ENCODE measurements around the gene TMEM181.

Gene TMEM181, protein sequence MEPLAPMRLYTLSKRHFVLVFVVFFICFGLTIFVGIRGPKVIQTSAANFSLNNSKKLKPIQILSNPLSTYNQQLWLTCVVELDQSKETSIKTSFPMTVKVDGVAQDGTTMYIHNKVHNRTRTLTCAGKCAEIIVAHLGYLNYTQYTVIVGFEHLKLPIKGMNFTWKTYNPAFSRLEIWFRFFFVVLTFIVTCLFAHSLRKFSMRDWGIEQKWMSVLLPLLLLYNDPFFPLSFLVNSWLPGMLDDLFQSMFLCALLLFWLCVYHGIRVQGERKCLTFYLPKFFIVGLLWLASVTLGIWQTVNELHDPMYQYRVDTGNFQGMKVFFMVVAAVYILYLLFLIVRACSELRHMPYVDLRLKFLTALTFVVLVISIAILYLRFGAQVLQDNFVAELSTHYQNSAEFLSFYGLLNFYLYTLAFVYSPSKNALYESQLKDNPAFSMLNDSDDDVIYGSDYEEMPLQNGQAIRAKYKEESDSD

DNA sequence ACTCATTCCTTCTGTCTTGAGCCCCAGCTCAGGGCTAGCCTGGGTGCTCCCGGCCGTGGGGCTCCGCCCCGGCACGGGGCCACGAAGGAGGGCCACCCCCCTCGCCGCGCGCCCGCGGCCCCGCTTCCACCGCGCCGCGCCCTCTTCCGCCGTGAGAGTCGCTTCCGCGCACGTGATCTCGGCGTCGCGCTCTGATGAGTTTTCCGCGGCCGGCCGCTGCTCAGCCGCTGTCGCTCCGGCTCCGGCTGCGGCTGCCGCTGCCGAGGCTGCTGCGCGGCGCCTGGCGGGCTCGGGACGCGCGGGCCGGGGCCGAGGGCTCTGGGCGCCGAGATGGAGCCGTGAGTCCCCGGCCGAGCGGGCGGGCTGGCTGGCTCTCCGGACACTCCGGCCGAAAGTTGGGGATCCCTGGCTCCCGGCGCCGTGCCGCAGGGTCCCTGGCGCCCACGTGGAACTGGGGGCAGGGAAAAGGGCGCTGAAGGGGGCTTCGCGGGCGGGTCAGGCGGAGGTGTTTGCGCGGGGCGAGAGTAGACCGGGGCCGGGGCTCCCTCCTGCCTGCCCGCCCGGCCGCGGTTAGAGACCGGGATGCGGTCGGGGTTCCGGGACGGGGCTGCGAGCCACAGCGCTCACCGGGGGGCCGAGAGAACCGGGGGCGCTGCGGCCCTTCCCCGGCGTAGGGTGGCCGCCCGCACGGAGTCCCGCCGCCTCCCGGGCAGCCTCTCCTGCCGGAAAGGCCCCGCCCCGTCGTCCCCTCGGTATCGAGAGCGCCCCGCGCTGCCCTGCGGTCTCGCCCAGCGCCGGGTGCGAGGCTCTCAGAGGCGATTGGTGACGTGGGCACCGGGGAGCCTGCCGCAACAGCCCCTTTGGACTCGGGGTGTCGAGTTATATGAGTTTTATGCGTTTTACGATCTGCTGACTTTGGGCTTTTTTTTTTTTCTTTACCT, at the start of gene TMEM181:
Gene TMEM181 (plus strand): TSS at position 197 of the 941 bp plus-strand sequence. CDS start 134 bp downstream, at position 331.
- peaks cover 18% of the 10 kb centered on the region for H3K4me1 ChIP-seq (ENCODE audit: insufficient read depth, low read length)
- H3K27ac ChIP-seq (ENCODE audit: low read depth, low read length), result peak within 1 kb of the TSS; percentile 78
- no peaks in the 10 kb centered on the region for H3K27me3 ChIP-seq (ENCODE audit: control insufficient read depth in 1 of 2, insufficient read depth in 2 of 2, low read length in 2 of 2)

DNA sequence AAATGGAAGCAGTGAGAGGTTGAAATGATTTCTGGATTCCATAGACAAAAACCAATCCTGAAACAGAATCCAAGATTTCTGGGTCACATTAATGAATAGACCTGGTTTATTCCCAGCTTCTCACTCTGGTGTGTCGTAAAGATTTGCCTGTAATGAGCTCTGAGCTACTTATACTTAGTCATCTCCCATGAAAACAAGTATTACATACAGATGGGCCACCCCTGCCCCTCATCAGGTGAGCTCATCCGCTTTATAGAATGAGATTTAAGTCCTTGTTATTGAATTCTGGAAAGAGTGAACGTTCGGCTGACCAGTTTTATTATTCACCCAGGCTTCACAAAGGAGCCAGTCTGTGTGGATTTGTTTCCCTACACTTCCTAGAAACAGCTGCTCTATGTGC, 47.1 kb upstream of the TMEM181 start:
- H3K36me3 ChIP-seq (ENCODE audit: insufficient read depth, low read length), result no peaks in the 10 kb centered on the region
- no peak overlapping the region for H3K4me3 ChIP-seq (ENCODE audit: low read depth in 1 of 2, low read length in 2 of 2)
- peaks cover 11 to 20% of the 10 kb centered on the region in 2 donors for H3K27me3 ChIP-seq (ENCODE audit: control insufficient read depth in 1 of 2, insufficient read depth in 2 of 2, low read length in 2 of 2)
- H3K9me3 ChIP-seq (ENCODE audit: low read length), result no peaks in the 10 kb centered on the region
- no peaks in the 10 kb centered on the region for H3K4me1 ChIP-seq (ENCODE audit: insufficient read depth, low read length)
- H3K27ac ChIP-seq (ENCODE audit: low read depth, low read length), result no peak overlapping the region
- H3K9ac ChIP-seq (ENCODE audit: low read length), result no peak overlapping the region

More for the DNA sequence above, at the start of gene TMEM181:
- H3K9ac ChIP-seq (ENCODE audit: low read length), result peak within 1 kb of the TSS; percentile 56
- peak within 1 kb of the TSS; percentile 87 to 88 for H3K4me3 ChIP-seq (ENCODE audit: low read depth in 1 of 2, low read length in 2 of 2)
- H3K36me3 ChIP-seq (ENCODE audit: insufficient read depth, low read length), result no peaks in the 10 kb centered on the region
- no peaks in the 10 kb centered on the region for H3K9me3 ChIP-seq (ENCODE audit: low read length)

DNA sequence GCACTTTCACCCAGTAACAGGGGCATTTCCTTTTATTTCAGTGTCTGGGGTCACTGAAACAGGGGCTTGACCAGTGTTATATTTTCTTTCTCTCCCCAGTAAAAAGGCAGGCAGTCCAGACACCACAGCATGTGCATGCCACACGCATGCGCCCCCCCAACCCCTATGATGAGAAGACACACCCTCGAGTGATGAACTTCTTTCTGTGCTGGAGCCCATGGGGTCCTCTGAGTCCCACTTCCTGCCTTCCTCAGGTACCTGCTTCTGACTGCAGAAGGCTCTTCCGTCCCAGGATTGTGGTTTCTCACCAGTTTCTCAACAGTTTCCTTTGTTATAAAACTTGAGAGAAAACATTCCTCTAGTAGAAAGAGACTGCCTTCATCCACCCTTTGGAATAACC, 45.7 kb upstream of the TMEM181 start:
- H3K9me3 ChIP-seq (ENCODE audit: low read length), result no peaks in the 10 kb centered on the region
- peaks cover 15 to 26% of the 10 kb centered on the region in 2 donors for H3K27me3 ChIP-seq (ENCODE audit: control insufficient read depth in 1 of 2, insufficient read depth in 2 of 2, low read length in 2 of 2)
- no peak overlapping the region for H3K27ac ChIP-seq (ENCODE audit: low read depth, low read length)
- no peak overlapping the region for H3K4me3 ChIP-seq (ENCODE audit: low read depth in 1 of 2, low read length in 2 of 2)
- H3K4me1 ChIP-seq (ENCODE audit: insufficient read depth, low read length), result peaks cover 8% of the 10 kb centered on the region
- H3K9ac ChIP-seq (ENCODE audit: low read length), result no peak overlapping the region
- no peaks in the 10 kb centered on the region for H3K36me3 ChIP-seq (ENCODE audit: insufficient read depth, low read length)

DNA sequence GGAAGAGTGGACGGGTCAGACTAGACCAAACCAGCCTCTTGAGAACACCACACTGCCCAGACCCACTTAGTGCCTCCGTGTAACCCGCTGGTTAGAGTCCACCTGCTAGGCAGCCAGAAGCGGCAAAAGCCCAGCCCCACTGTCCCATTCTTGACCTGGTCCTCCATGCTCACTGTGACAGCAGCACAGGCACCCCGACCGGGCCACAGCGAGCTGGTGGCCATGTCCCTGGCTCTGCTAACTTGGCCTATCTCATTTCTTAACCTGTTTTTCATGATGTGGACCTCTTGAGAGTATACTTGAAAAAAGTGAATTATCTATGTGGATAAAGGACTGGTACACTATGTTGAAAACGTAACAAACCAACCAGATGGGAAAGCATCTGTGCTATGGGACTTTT, 44.9 kb upstream of the TMEM181 start:
- Histone ChIP-seq H3K9me3 (ENCODE audit: low read length) (no peaks in the 10 kb centered on the region), H3K27me3 (ENCODE audit: control insufficient read depth in 1 of 2, insufficient read depth in 2 of 2, low read length in 2 of 2) (peaks cover 15 to 35% of the 10 kb centered on the region in 2 donors), H3K9ac (ENCODE audit: low read length) (no peak overlapping the region), H3K36me3 (ENCODE audit: insufficient read depth, low read length) (no peaks in the 10 kb centered on the region), H3K27ac (ENCODE audit: low read depth, low read length) (no peak overlapping the region), H3K4me3 (ENCODE audit: low read depth in 1 of 2, low read length in 2 of 2) (no peak overlapping the region), H3K4me1 (ENCODE audit: insufficient read depth, low read length) (peaks cover 8% of the 10 kb centered on the region)

DNA sequence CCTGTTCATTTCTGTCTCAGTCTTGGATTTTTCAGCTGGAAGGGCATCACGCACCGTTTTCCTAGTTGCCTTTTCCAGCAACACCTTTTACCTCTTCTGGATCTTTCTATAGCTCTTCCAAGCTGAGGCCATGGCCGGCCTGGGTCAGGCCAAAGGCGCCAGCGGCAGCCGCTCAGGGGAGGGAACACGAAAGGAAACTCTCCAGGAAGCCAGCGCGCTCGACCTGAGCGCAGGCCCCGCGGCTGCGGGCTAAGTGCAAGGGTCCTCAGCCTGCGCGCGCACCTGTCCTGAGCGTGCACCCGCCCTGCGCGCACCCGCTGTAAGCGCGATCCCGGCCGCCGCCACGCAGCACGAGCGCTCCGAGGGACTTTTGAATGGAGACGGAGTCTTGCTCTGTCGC, 43.8 kb upstream of the TMEM181 start:
- no peaks in the 10 kb centered on the region for H3K9me3 ChIP-seq (ENCODE audit: low read length)
- no peaks in the 10 kb centered on the region for H3K36me3 ChIP-seq (ENCODE audit: insufficient read depth, low read length)
- H3K4me3 ChIP-seq (ENCODE audit: low read depth in 1 of 2, low read length in 2 of 2), result no peak overlapping the region
- H3K27ac ChIP-seq (ENCODE audit: low read depth, low read length), result no peak overlapping the region
- peaks cover 8% of the 10 kb centered on the region for H3K4me1 ChIP-seq (ENCODE audit: insufficient read depth, low read length)
- H3K9ac ChIP-seq (ENCODE audit: low read length), result no peak overlapping the region
- H3K27me3 ChIP-seq (ENCODE audit: control insufficient read depth in 1 of 2, insufficient read depth in 2 of 2, low read length in 2 of 2), result peaks cover 15 to 36% of the 10 kb centered on the region in 2 donors

DNA sequence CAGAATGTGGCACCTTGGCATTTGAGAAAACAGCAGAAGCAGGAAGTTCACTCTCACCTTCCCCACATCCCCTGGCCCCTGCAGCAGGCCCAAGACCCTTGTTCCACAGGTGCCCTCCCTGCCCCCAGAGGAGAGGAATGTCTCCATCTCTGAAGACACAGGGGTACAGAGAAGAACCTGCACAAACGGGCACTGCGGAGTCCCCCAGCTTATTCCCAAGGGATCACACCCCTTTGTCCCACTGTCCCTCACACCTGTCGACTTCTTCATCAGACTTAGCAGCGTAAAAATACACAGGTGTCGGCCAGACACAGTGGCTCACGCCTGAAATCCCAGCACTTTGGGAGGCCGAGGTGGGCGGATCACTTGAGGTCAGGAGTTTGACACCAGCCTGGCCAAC, 42.9 kb upstream of the TMEM181 start:
- H3K9ac ChIP-seq (ENCODE audit: low read length), result no peak overlapping the region
- no peaks in the 10 kb centered on the region for H3K9me3 ChIP-seq (ENCODE audit: low read length)
- peaks cover 15 to 36% of the 10 kb centered on the region in 2 donors for H3K27me3 ChIP-seq (ENCODE audit: control insufficient read depth in 1 of 2, insufficient read depth in 2 of 2, low read length in 2 of 2)
- H3K36me3 ChIP-seq (ENCODE audit: insufficient read depth, low read length), result no peaks in the 10 kb centered on the region
- no peak overlapping the region for H3K4me3 ChIP-seq (ENCODE audit: low read depth in 1 of 2, low read length in 2 of 2)
- peaks cover 8% of the 10 kb centered on the region for H3K4me1 ChIP-seq (ENCODE audit: insufficient read depth, low read length)
- no peak overlapping the region for H3K27ac ChIP-seq (ENCODE audit: low read depth, low read length)

DNA sequence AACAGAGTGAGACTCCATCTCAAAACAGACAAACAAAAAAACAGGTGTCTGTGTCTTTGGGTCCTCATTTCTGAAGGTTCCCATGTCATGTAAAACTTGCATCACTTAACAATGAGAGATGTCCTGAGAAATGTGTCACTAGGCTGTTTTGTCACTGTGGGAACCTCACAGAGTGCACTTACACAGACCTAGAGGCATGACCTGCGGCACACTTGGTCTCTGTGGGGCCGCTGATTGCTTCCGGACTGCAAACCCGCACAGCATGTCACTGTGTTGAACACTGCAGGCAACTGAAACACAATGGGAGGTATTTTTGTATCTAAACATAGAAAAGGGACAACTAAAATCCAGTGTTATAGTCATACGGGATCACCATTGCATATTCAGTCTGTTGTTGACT, 42.3 kb upstream of the TMEM181 start:
- Histone ChIP-seq H3K9ac (ENCODE audit: low read length) (no peak overlapping the region), H3K4me1 (ENCODE audit: insufficient read depth, low read length) (peaks cover 8% of the 10 kb centered on the region), H3K36me3 (ENCODE audit: insufficient read depth, low read length) (no peaks in the 10 kb centered on the region), H3K27ac (ENCODE audit: low read depth, low read length) (no peak overlapping the region), H3K27me3 (ENCODE audit: control insufficient read depth in 1 of 2, insufficient read depth in 2 of 2, low read length in 2 of 2) (peaks cover 15 to 36% of the 10 kb centered on the region in 2 donors), H3K4me3 (ENCODE audit: low read depth in 1 of 2, low read length in 2 of 2) (no peak overlapping the region), H3K9me3 (ENCODE audit: low read length) (no peaks in the 10 kb centered on the region)

DNA sequence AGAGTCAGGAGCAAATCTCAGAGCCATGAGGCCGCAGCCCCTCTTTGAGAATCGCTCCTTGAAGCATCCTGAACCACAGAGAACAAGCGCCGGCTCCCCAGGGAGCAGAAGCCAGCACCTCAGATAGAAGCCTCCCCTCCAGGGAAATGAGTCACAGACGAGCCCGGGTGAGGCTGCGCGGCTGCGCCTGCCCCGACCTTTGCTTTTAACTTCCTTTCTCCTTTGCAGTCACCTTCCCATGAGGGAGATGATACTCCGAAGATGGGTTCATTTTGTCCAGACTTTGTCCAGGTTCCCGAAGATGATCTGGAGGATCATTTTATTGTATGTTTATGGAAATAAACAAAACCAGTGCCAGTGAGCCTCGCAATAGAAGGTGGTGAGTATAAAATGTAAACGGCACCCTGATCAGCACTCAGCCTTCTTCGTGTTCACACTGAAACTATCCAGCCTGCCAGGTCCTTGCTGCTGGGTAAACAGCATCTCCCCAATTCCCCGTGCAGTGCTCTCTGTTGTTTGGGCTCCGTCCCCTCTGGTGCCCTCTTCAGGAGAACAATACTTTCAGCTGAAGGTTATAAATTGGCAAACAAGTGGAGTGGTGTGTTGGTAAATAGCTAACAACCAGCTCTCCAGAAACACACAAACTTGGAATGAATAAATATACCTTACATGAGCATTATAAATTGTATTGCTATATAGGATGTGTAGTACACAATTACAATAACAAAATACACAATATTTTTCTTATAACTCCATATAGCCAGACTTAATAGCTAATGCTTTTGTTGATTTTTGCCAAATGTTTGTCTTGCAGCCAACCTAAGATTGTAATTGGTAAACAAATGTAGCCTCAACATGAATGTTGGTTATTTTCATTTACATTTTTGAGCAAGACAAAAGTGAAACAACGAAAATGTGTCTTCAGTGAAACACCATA, 41.4 kb upstream of the TMEM181 start:
- Histone ChIP-seq H3K4me1 (ENCODE audit: insufficient read depth, low read length) (peaks cover 8% of the 10 kb centered on the region), H3K4me3 (ENCODE audit: low read depth in 1 of 2, low read length in 2 of 2) (peak overlapping the region; percentile 2 to 15), H3K36me3 (ENCODE audit: insufficient read depth, low read length) (no peaks in the 10 kb centered on the region), H3K9ac (ENCODE audit: low read length) (no peak overlapping the region), H3K27me3 (ENCODE audit: control insufficient read depth in 1 of 2, insufficient read depth in 2 of 2, low read length in 2 of 2) (peaks cover 15 to 36% of the 10 kb centered on the region in 2 donors), H3K27ac (ENCODE audit: low read depth, low read length) (no peak overlapping the region), H3K9me3 (ENCODE audit: low read length) (no peaks in the 10 kb centered on the region)

DNA sequence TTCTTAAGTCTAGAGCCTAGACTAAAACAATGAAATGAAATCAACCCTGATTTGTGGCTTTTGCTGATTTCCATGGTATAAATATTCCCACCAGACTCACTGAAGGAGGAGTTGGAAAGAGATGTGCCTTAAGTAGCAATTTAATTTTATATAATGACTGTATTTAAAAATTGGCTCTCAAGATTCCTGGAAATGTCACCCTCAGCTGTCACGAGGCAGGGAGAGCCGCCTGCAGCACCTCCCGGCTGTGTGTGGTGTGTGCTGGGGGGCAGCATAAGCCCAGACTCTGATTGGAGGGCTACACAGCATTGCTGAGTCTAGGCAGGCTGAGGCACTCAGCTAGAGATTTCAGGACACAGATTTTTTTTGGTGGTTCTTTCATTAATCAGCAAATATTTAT, 40.6 kb upstream of the TMEM181 start:
- no peaks in the 10 kb centered on the region for H3K36me3 ChIP-seq (ENCODE audit: insufficient read depth, low read length)
- no peak overlapping the region for H3K4me3 ChIP-seq (ENCODE audit: low read depth in 1 of 2, low read length in 2 of 2)
- H3K9me3 ChIP-seq (ENCODE audit: low read length), result no peaks in the 10 kb centered on the region
- H3K27ac ChIP-seq (ENCODE audit: low read depth, low read length), result no peak overlapping the region
- H3K4me1 ChIP-seq (ENCODE audit: insufficient read depth, low read length), result peaks cover 8% of the 10 kb centered on the region
- no peak overlapping the region for H3K9ac ChIP-seq (ENCODE audit: low read length)
- peaks cover 15 to 36% of the 10 kb centered on the region in 2 donors for H3K27me3 ChIP-seq (ENCODE audit: control insufficient read depth in 1 of 2, insufficient read depth in 2 of 2, low read length in 2 of 2)

DNA sequence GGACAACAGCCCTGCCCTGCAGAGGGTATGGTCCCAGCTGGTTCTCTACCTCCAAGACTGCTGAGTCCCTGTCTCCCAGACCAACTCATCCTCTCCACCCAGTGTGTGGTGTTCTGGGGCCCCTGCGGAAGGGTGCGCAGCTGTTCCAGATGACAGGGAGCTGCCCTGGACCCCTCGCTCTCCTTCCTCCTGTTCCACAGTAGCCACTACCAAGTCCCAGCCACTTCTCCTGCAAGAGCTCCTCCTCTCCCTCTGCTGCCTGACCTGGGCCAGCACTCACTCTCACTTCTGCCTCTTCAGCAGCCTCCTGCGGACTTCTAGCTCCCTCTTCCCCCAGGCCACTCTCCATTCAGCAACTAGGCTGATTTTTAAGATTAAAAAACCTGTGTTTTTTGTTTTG, 40.1 kb upstream of the TMEM181 start:
- Histone ChIP-seq H3K4me1 (ENCODE audit: insufficient read depth, low read length) (peaks cover 8% of the 10 kb centered on the region), H3K27me3 (ENCODE audit: control insufficient read depth in 1 of 2, insufficient read depth in 2 of 2, low read length in 2 of 2) (peaks cover 15 to 37% of the 10 kb centered on the region in 2 donors), H3K36me3 (ENCODE audit: insufficient read depth, low read length) (no peaks in the 10 kb centered on the region), H3K27ac (ENCODE audit: low read depth, low read length) (no peak overlapping the region), H3K9ac (ENCODE audit: low read length) (no peak overlapping the region), H3K4me3 (ENCODE audit: low read depth in 1 of 2, low read length in 2 of 2) (no peak overlapping the region), H3K9me3 (ENCODE audit: low read length) (no peaks in the 10 kb centered on the region)
